GM12878 (cell line): ENCODE measurements around the gene CCL25. TPM values are rescaled to one million over a fixed set of nuclear protein-coding genes. Genes with fewer than 3 reads are reported as not detected.

Experiments
- ATAC-seq: fragments of 200-7000 bp; cut with Tn5 transposase; 3 replicates; pipeline ENCODE4 v1.9.1; 2020; ENCODE audit warnings: mild to moderate bottlenecking, moderate library complexity
- BruUV-seq: library from RNA; stranded (reverse); fragments of 400-500 nt; replicated peaks from 2 replicates; lab custom pipeline; 2021; lab: Mats Ljungman, UMichigan
- CTCF ChIA-PET: fragments of 300-600 bp; sonication (Branson Sonifier 250); formaldehyde crosslinking; extraction: SDS; loops from one replicate; lab custom pipeline; 2021; ENCODE audit warnings: inconsistent platforms; lab: Yijun Ruan, JAX
- POLR2A ChIA-PET: fragments of 350-600 bp; formaldehyde crosslinking; extraction: SDS; loops from one replicate; lab custom pipeline; 2021; ENCODE audit warnings: inconsistent platforms; lab: Charles Lee
- RAD21 ChIA-PET: fragments of 300-600 bp; sonication (Branson Sonifier 250); formaldehyde crosslinking; loops from one replicate; lab custom pipeline; 2023; ENCODE audit warnings: antibody characterized with exemption; ENCODE audit not compliant: unreplicated experiment; lab: Charles Lee
- SMC1A ChIA-PET: fragments of 300-600 bp; sonication (Branson Sonifier 250); formaldehyde crosslinking; loops from one replicate; lab custom pipeline; 2023; ENCODE audit not compliant: unreplicated experiment, uncharacterized antibody; lab: Charles Lee
- DNase-seq: peaks from one replicate; pipeline ENCODE4 v3.0.0-alpha.2; 2011; ENCODE audit warnings: low read depth, low spot score
- FAIRE-seq: peaks from 3 replicates; lab custom pipeline; 2011; peaks lifted over from hg19 to GRCh38; lab: Jason Lieb, UNC
- H2AFZ ChIP-seq: 2 replicates; pipeline ENCODE4 v1.6.0; 2011; ENCODE audit warnings: low read depth, low read length, control low read depth; ENCODE audit not compliant: control insufficient read depth
- H3K27ac ChIP-seq: 2 replicates; pipeline ENCODE4 v1.5.1; 2011; ENCODE audit warnings: control low read depth; ENCODE audit not compliant: control insufficient read depth, insufficient read depth
- H3K27me3 ChIP-seq, 2 experiments: replicated peaks in 1 of 2; 2 replicates each; pipeline versions ENCODE4 v1.6.0 to v1.6.1; 2011; ENCODE audit warnings: low read length in 1 of 2; ENCODE audit not compliant: control insufficient read depth in 2 of 2, insufficient read depth in 2 of 2
- H3K36me3 ChIP-seq, 2 experiments: 2 replicates each; pipeline ENCODE4 v1.5.1; 2011; ENCODE audit warnings: low read length in 1 of 2; ENCODE audit not compliant: control insufficient read depth in 2 of 2, insufficient read depth in 2 of 2
- H3K4me1 ChIP-seq: 2 replicates; pipeline ENCODE4 v1.6.1; 2011; ENCODE audit warnings: mild to moderate bottlenecking, low read length, moderate library complexity, mixed read lengths; ENCODE audit not compliant: control insufficient read depth, insufficient read depth
- H3K4me2 ChIP-seq: 2 replicates; pipeline ENCODE4 v1.6.0; 2011; ENCODE audit warnings: control low read depth; ENCODE audit not compliant: control insufficient read depth, insufficient read depth
- H3K4me3 ChIP-seq: fragments of 200-600 bp; sonication (generic); 2 replicates; pipeline ENCODE4 v1.5.1; 2016
- H3K79me2 ChIP-seq: 2 replicates; pipeline ENCODE4 v1.6.0; 2011; ENCODE audit warnings: low read length; ENCODE audit not compliant: control insufficient read depth, insufficient read depth
- H3K9ac ChIP-seq: 2 replicates; pipeline ENCODE4 v1.8.0; 2011; ENCODE audit warnings: low read length, control low read depth, mixed read lengths; ENCODE audit not compliant: control insufficient read depth, insufficient read depth
- H3K9me3 ChIP-seq: replicated peaks from 3 replicates; pipeline ENCODE4 v1.5.1; 2011; ENCODE audit warnings: mild to moderate bottlenecking, low read length; ENCODE audit not compliant: control insufficient read depth, insufficient read depth
- H4K20me1 ChIP-seq: 2 replicates; pipeline ENCODE4 v1.6.0; 2011; ENCODE audit not compliant: control insufficient read depth, insufficient read depth
- BHLHE40 ChIP-seq, 2 experiments: fragments of 450-650 bp in 1 of 2; IDR thresholded peaks; 2 replicates each; pipeline ENCODE4 v1.6.1; 2011 to 2017; ENCODE audit warnings: low read depth in 2 of 2, borderline replicate concordance in 1 of 2, improper control_type of control experiment in 1 of 2, low read length in 1 of 2, mild to moderate bottlenecking in 1 of 2
- CREM ChIP-seq: IDR thresholded peaks from 2 replicates; pipeline ENCODE4 v1.6.1; 2014; ENCODE audit warnings: antibody characterized with exemption, low read depth
- GABPA ChIP-seq: IDR thresholded peaks from 2 replicates; pipeline ENCODE4 v1.6.1; 2014; ENCODE audit warnings: antibody characterized with exemption, low read depth, mild to moderate bottlenecking, inconsistent platforms
- HDAC6 ChIP-seq: fragments of 200-600 bp; sonication (generic); IDR thresholded peaks from one replicate; pipeline ENCODE4 v1.8.0; 2017; ENCODE audit warnings: antibody characterized with exemption; ENCODE audit not compliant: unreplicated experiment
- NFYB ChIP-seq: IDR thresholded peaks from 2 replicates; pipeline ENCODE4 v1.6.1; 2011; ENCODE audit warnings: low read depth, mild to moderate bottlenecking, low read length, improper control_type of control experiment, moderate library complexity; ENCODE audit not compliant: insufficient read depth
- RB1 ChIP-seq: fragments of 450-650 bp; formaldehyde crosslinking; IDR thresholded peaks from 2 replicates; pipeline ENCODE4 v1.6.1; 2017; ENCODE audit warnings: mild to moderate bottlenecking, borderline replicate concordance
- RELA ChIP-seq: fragments of 450-650 bp; IDR thresholded peaks from 2 replicates; pipeline ENCODE4 v1.8.0; 2014; ENCODE audit warnings: borderline replicate concordance; ENCODE audit not compliant: partially characterized antibody
- STAT1 ChIP-seq: fragments of 450-650 bp; conservative IDR thresholded peaks from 2 replicates; pipeline ENCODE4 v1.6.1; 2014; ENCODE audit warnings: antibody characterized with exemption, mild to moderate bottlenecking
- ZBTB11 ChIP-seq: fragments of 450-650 bp; formaldehyde crosslinking; IDR thresholded peaks from 2 replicates; pipeline ENCODE4 v1.5.0; 2022; ENCODE audit warnings: mild to moderate bottlenecking, missing genetic modification characterization
- WGBS: methylation state at CpG from one replicate; pipeline ENCODE4 v1.1.6; 2016; ENCODE audit warnings: low lambda C conversion rate; ENCODE audit not compliant: insufficient replicate concordance, insufficient coverage; ENCODE audit errors: missing lambda C conversion rate; 5-methylcytosine and 5-hydroxymethylcytosine counted together
- in situ Hi-C: fragments of 300-500 bp; cut with MboI; formaldehyde crosslinking; loops from 9 replicates; pipeline ENCODE4 v1.14.3; 2018; ENCODE audit warnings: mixed read lengths
- intact Hi-C: fragments of 100-400 bp; cut with micrococcal nuclease; formaldehyde crosslinking; loops from one replicate; pipeline ENCODE4 v1.14.2; 2022; ENCODE audit not compliant: unreplicated experiment
- polyA plus RNA-seq, 11 experiments: library from polyadenylated mRNA; depleted of rRNA in 4 of 11; unstranded in 6 of 11; stranded (reverse) in 5 of 11; fragments of >200 nt; fragmentation: Nextera tagmentation in 4 of 11; fragmentation: Illumina TruSeq in 1 of 11; extraction: Ambion mirVana in 4 of 11; extraction: Trizol in 1 of 11; gene quantifications; 1 replicate in 1 of 11; 2 replicates in 10 of 11; pipeline versions ENCODE4 v1.2.1 to v1.2.3, GENCODE V29; 2011 to 2016; ENCODE audit warnings: inconsistent platforms in 2 of 11, missing spikeins in 2 of 11, low read depth in 1 of 11
- total RNA-seq, 4 experiments: library from RNA; depleted of rRNA in 3 of 4; stranded (reverse); fragments of >200 nt in 3 of 4; fragmentation: Illumina TruSeq in 1 of 4; extraction: Trizol in 1 of 4; gene quantifications; 2 replicates each; pipeline versions ENCODE4 v1.2.1 to v1.2.3, GENCODE V29; 2013 to 2021
- TF ChIP-seq, protein P1 (sequence below): fragments of 450-650 bp; IDR thresholded peaks from 2 replicates; pipeline ENCODE4 v1.6.1; 2017; ENCODE audit warnings: mild to moderate bottlenecking, moderate library complexity
- TF ChIP-seq, protein P2 (sequence below): IDR thresholded peaks from 2 replicates; pipeline ENCODE4 v1.6.1; 2011; ENCODE audit warnings: mild to moderate bottlenecking, low read depth, low read length, moderate library complexity; ENCODE audit not compliant: insufficient replicate concordance

CCL25 gene
- total and polyA plus RNA-seq, 10 of the 15 experiments (the other 5 are each of a cell fraction or from before 2014, with no cell fraction given) = 0.53 to 12.0 (median 8.3) TPM

GRCh38 chr19:8005534-8006256 is 46.9 kb upstream of the CCL25 start, which contains the start of gene ELAVL1:
Gene ELAVL1 (minus strand): TSS chr19:8005641. CDS start chr19:7991815, 13,826 bp downstream.
- FAIRE-seq (no peak), ATAC-seq (peak; percentile 88), DNase-seq (no peak)
- Histone ChIP-seq H3K9ac (peak within 1 kb of the TSS; percentile 76), H3K79me2 (peaks cover 54% of the 10 kb centered on the region), H3K27ac (peak within 1 kb of the TSS; percentile 79), H3K4me3 (peak within 1 kb of the TSS; percentile 92), H3K9me3 (no peaks in the 10 kb centered on the region), H3K36me3 (no peaks in the 10 kb centered on the region; a peak in 2 of 4 replicates), H4K20me1 (peaks cover 12% of the 10 kb centered on the region), H3K4me2 (peak within 1 kb of the TSS; percentile 85), H3K27me3 (no peaks in the 10 kb centered on the region), H3K4me1 (peaks cover 19% of the 10 kb centered on the region), H2AFZ (peak within 1 kb of the TSS; percentile 95)
- ChIA-PET SMC1A (interaction anchor here (0.6 to 5.7 kb wide), 4 partner anchors 24 to 247 kb away, joined by 3 to 29 read pairs (median 3); partner anchors contain the start of gene TIMM44), CTCF (interaction anchor here (0.6 to 7.8 kb wide), 3 partner anchors 11 to 508 kb away, joined by 3 to 55 read pairs (median 3); partner anchors contain the start of genes TIMM44 and ZNF414), RAD21 (interaction anchor here (3.0 kb wide), 1 partner anchor 62 kb away, joined by 16 read pairs; the partner anchor contains the start of gene TIMM44), POLR2A (interaction anchor here (0.8 to 1.0 kb wide), 2 partner anchors 9 to 12 kb away, joined by 3 read pairs; no protein-coding TSS in a partner anchor)
- 1% methylated on average over 71 of the region's 98 CpGs for WGBS
- intact Hi-C loops (no loop called here), in situ Hi-C loops (no loop called here)
- TSS peak; percentile 91 for BruUV-seq
- peak; percentile 5 to 76; a peak in 2 of 4 replicates for TF ChIP-seq BHLHE40 (IDR thresholded peaks at IDR 0.05; ENCODE audit: borderline replicate concordance in 1 of 2, low read depth in 2 of 2, low read length in 1 of 2)
- peak; percentile 86 for TF ChIP-seq RB1
- TF ChIP-seq STAT1 = peak; percentile 69; the same call in 1 of the 2 replicates
- TF ChIP-seq, protein P1, sequence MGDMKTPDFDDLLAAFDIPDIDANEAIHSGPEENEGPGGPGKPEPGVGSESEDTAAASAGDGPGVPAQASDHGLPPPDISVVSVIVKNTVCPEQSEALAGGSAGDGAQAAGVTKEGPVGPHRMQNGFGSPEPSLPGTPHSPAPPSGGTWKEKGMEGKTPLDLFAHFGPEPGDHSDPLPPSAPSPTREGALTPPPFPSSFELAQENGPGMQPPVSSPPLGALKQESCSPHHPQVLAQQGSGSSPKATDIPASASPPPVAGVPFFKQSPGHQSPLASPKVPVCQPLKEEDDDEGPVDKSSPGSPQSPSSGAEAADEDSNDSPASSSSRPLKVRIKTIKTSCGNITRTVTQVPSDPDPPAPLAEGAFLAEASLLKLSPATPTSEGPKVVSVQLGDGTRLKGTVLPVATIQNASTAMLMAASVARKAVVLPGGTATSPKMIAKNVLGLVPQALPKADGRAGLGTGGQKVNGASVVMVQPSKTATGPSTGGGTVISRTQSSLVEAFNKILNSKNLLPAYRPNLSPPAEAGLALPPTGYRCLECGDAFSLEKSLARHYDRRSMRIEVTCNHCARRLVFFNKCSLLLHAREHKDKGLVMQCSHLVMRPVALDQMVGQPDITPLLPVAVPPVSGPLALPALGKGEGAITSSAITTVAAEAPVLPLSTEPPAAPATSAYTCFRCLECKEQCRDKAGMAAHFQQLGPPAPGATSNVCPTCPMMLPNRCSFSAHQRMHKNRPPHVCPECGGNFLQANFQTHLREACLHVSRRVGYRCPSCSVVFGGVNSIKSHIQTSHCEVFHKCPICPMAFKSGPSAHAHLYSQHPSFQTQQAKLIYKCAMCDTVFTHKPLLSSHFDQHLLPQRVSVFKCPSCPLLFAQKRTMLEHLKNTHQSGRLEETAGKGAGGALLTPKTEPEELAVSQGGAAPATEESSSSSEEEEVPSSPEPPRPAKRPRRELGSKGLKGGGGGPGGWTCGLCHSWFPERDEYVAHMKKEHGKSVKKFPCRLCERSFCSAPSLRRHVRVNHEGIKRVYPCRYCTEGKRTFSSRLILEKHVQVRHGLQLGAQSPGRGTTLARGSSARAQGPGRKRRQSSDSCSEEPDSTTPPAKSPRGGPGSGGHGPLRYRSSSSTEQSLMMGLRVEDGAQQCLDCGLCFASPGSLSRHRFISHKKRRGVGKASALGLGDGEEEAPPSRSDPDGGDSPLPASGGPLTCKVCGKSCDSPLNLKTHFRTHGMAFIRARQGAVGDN = 0 out of 2 replicates have a peak, but pooled peaks have one; percentile 28
- TF ChIP-seq HDAC6 = no peak
- peak; percentile 74 for TF ChIP-seq CREM
- peak; percentile 72 for TF ChIP-seq RELA
- peak; percentile 81 for TF ChIP-seq GABPA
- TF ChIP-seq ZBTB11 = peak; percentile 64
- TF ChIP-seq, protein P2, sequence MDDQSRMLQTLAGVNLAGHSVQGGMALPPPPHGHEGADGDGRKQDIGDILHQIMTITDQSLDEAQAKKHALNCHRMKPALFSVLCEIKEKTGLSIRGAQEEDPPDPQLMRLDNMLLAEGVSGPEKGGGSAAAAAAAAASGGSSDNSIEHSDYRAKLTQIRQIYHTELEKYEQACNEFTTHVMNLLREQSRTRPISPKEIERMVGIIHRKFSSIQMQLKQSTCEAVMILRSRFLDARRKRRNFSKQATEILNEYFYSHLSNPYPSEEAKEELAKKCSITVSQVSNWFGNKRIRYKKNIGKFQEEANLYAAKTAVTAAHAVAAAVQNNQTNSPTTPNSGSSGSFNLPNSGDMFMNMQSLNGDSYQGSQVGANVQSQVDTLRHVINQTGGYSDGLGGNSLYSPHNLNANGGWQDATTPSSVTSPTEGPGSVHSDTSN = peak; percentile 94
- peak; percentile 95 for TF ChIP-seq NFYB
